Measurements from ENCODE around the gene DOC2A.

The DOC2A gene

GRCh38 chr16:29990034-29990433 lies 20.8 kb downstream of the DOC2A start:
- no peak for DNase-seq (ENCODE audit: low read depth in 2 of 2, low spot score in 1 of 2)

- DNase-seq (ENCODE audit: low read depth in 2 of 2, low spot score in 1 of 2), result no peak
Observed at GRCh38 chr16:29989111-29989858, 21.5 kb downstream of the DOC2A start.

- no peak for DNase-seq (ENCODE audit: low read depth in 2 of 2, low spot score in 1 of 2)
Observed at GRCh38 chr16:29988346-29989075, 22.3 kb downstream of the DOC2A start.

- DNase-seq (ENCODE audit: low read depth in 2 of 2, low spot score in 1 of 2), result no peak
Observed at GRCh38 chr16:29987371-29988085, 23.3 kb downstream of the DOC2A start.

GRCh38 chr16:29986931-29987330 lies 23.9 kb downstream of the DOC2A start:
- DNase-seq (ENCODE audit: low read depth in 2 of 2, low spot score in 1 of 2), result no peak

- no peak for DNase-seq (ENCODE audit: low read depth in 2 of 2, low spot score in 1 of 2)
Observed at GRCh38 chr16:29986231-29986630, 24.6 kb downstream of the DOC2A start.

GRCh38 chr16:29985271-29985811 lies 25.5 kb downstream of the DOC2A start:
- DNase-seq (ENCODE audit: low read depth in 2 of 2, low spot score in 1 of 2), result no peak

GRCh38 chr16:29984764-29985147 lies 26.1 kb downstream of the DOC2A start:
- DNase-seq (ENCODE audit: low read depth in 2 of 2, low spot score in 1 of 2), result no peak

- no peak for DNase-seq (ENCODE audit: low read depth in 2 of 2, low spot score in 1 of 2)
Observed at GRCh38 chr16:29984137-29984763, 26.6 kb downstream of the DOC2A start.

- no peak for DNase-seq (ENCODE audit: low read depth in 2 of 2, low spot score in 1 of 2)
Observed at GRCh38 chr16:29983420-29984136, 27.2 kb downstream of the DOC2A start.

GRCh38 chr16:29982560-29983419 lies 28.0 kb downstream of the DOC2A start:
- no peak for DNase-seq (ENCODE audit: low read depth in 2 of 2, low spot score in 1 of 2)

GRCh38 chr16:29978564-29979270 lies 32.1 kb downstream of the DOC2A start:
- no peak for DNase-seq (ENCODE audit: low read depth in 2 of 2, low spot score in 1 of 2)

GRCh38 chr16:29978081-29978480 lies 32.7 kb downstream of the DOC2A start:
- no peak for DNase-seq (ENCODE audit: low read depth in 2 of 2, low spot score in 1 of 2)

- DNase-seq (ENCODE audit: low read depth in 2 of 2, low spot score in 1 of 2), result no peak
Observed at GRCh38 chr16:29977063-29977825, 33.6 kb downstream of the DOC2A start.

GRCh38 chr16:29975811-29976511 lies 34.9 kb downstream of the DOC2A start:
- DNase-seq (ENCODE audit: low read depth in 2 of 2, low spot score in 1 of 2), result no peak

- no peak for DNase-seq (ENCODE audit: low read depth in 2 of 2, low spot score in 1 of 2)
Observed at GRCh38 chr16:29975134-29975538, 35.7 kb downstream of the DOC2A start.

GRCh38 chr16:29974291-29975133 lies 36.3 kb downstream of the DOC2A start:
- DNase-seq (ENCODE audit: low read depth in 2 of 2, low spot score in 1 of 2), result no peak

Data from stimulated activated CD8-positive, alpha-beta memory T cell treated with anti-CD3 and anti-CD28 coated beads, Interleukin-4, amount 100 ng/mL, for 1 hour (primary cell).